AG04449 (cell line): ENCODE results near the gene IZUMO1.

Experiments
- CTCF ChIA-PET: fragments of 350-600 bp; formaldehyde crosslinking; extraction: SDS; loops from one replicate; lab custom pipeline; 2021; ENCODE audit warnings: antibody characterized with exemption; lab: Yijun Ruan, JAX
- POLR2A ChIA-PET: fragments of 400-600, 350-600 bp; formaldehyde crosslinking; extraction: SDS; loops from one replicate; lab custom pipeline; 2020; ENCODE audit warnings: antibody characterized with exemption, inconsistent platforms; lab: Yijun Ruan, JAX
- DNase-seq: peaks from one replicate; pipeline ENCODE4 v3.0.0-alpha.2; 2010; ENCODE audit warnings: low read depth, low spot score
- H3K4me3 ChIP-seq: 2 replicates; pipeline ENCODE4 v1.5.1; 2011; ENCODE audit warnings: low read depth, mild to moderate bottlenecking, control low read depth, low read length
- TF ChIP-seq, protein P1 (sequence below): IDR thresholded peaks from one replicate; pipeline ENCODE4 v1.5.1; 2011; ENCODE audit warnings: mild to moderate bottlenecking, moderate library complexity, low read length, control low read depth, inconsistent platforms; ENCODE audit not compliant: insufficient read depth; ENCODE audit errors: missing control alignments

IZUMO1 gene

DNA sequence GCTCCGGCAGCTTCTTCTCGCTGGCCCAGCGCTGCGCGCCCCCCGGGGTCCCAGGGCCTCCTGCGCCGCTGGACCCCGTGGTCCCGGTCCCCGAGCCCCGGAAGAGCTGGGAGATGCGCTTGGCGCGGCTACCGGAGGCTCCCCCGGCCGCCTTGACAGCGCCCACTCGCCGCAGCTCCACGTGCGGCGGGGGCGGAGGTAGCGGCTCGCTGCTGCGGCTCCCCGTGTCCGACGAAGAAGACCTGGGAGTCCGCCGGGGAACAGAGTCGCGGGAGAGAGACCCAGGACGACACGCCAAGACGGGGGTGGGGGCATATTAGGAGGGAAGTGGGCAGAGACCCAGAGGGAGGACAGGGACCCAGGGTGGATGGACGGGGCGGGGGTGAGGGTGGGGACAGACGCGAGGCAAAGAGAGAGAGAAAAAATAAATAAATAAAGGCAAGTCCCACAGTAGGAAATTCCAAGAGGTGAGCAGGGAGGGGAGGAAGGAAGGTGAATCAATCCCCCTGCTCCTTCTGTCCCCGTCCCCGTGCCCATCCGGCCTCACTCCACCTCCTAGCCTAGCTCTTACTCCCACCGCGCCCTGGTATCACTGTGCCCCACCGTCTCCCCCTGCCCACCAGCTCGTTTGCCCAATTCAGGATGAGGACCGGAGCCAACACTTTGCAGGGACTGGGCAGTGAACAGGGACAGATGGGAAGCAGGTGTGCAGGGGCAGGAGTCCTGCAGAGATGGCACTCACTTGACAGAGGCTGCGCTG, 7.1 kb downstream of the IZUMO1 start:
- POLR2A ChIA-PET = interaction anchor here (0.5 to 1.3 kb wide), 2 partner anchors 23 to 135 kb away, joined by 3 read pairs; no protein-coding TSS in a partner anchor
- DNase-seq = no peak
- H3K4me3 ChIP-seq = peak overlapping the region; percentile 42
- CTCF ChIA-PET = interaction anchor here (1.3 to 2.8 kb wide), 6 partner anchors 7 to 94 kb away, joined by 3 to 23 read pairs (median 4); partner anchors contain the start of genes CA11 and IZUMO1
- TF ChIP-seq, protein P1, sequence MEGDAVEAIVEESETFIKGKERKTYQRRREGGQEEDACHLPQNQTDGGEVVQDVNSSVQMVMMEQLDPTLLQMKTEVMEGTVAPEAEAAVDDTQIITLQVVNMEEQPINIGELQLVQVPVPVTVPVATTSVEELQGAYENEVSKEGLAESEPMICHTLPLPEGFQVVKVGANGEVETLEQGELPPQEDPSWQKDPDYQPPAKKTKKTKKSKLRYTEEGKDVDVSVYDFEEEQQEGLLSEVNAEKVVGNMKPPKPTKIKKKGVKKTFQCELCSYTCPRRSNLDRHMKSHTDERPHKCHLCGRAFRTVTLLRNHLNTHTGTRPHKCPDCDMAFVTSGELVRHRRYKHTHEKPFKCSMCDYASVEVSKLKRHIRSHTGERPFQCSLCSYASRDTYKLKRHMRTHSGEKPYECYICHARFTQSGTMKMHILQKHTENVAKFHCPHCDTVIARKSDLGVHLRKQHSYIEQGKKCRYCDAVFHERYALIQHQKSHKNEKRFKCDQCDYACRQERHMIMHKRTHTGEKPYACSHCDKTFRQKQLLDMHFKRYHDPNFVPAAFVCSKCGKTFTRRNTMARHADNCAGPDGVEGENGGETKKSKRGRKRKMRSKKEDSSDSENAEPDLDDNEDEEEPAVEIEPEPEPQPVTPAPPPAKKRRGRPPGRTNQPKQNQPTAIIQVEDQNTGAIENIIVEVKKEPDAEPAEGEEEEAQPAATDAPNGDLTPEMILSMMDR = no peak

DNA sequence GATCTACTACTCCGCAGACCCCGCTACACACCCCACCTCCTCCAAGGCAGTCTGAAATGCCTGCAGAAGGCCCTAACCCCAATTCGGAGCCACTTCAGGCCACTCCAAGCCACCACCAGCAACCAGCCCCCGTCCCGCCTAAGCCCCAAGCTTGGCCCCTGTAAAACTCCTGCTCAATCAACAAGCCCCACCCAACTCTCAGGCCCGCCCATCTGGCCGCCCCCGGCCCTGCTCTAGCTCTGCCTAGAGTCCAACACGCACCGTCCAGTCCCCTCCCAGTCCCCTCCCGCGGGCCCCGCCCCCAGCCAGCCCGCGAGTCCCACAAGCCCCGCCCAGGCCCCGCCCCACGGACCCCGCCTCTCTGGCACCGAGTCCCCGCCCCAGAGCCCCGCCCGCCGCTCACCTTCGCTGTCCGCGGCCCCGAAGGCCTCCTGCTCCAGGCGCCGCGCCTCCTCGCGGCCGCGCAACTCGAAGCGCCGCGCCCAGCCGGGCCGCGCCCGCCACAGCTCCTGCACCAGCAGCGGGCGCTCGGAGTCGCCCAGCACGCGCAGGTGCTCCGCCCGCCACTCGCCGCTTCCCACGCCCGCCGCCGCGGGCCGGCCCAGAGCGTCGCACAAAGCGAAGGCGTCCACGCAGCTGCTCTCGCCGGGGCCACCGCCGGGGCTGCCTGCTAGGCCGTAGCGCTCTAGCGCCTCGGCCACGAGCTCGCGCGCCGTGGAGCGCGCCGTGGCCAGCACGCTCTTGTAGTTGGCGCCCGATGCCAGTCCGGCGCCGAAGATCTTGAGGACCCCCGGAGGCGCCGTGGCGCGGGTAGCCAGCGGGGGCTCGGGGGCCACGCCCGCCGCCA, 7.9 kb downstream of the IZUMO1 start:
- no peak for DNase-seq
- ChIA-PET POLR2A (interaction anchor here (1.3 kb wide), 1 partner anchor 136 kb away, joined by 3 read pairs; no protein-coding TSS in a partner anchor), CTCF (interaction anchor here (1.0 to 2.8 kb wide), 7 partner anchors 8 to 93 kb away, joined by 3 to 23 read pairs (median 4); partner anchors contain the start of genes CA11 and IZUMO1)
- H3K4me3 ChIP-seq = peak overlapping the region; percentile 42
- TF ChIP-seq, protein P1 = peak; percentile 12

DNA sequence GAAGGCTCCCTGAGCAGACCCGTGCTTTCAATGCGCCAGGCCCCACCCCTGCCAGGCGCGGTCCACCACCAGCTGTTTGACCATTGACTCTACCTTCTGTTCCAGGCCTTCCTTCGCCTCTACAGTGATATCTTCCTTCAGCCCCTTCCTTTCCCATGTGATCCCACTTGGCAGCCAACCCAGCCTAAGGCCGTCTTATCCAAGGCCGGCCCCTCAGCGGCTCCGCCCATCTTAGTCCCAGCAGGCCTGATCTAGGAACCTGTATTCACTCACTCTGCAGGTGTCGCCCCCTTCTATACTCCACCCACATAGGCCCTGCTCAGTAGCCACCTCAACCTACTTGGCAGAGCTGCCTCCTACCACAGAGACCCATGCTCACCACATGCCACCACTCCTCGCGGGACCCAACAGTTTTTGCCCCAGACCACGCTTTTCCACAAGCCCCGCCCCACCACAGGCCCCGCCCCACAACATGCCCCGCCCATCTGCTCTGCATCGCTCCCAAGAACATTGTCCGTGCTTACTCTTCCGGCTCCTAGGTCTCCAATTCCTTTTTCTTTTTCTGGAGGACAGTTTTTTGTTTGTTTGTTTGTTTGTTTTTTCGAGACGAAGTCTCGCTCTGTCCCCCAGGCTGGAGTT, 9.2 kb downstream of the IZUMO1 start:
- CTCF ChIA-PET = interaction anchor here (1.7 to 2.8 kb wide), 3 partner anchors 9 to 105 kb away, joined by 5 to 23 read pairs (median 5); partner anchors contain the start of gene IZUMO1
- no peak overlapping the region for H3K4me3 ChIP-seq
- TF ChIP-seq, protein P1 = no peak
- no peak for DNase-seq
- POLR2A ChIA-PET = no interaction called here

DNA sequence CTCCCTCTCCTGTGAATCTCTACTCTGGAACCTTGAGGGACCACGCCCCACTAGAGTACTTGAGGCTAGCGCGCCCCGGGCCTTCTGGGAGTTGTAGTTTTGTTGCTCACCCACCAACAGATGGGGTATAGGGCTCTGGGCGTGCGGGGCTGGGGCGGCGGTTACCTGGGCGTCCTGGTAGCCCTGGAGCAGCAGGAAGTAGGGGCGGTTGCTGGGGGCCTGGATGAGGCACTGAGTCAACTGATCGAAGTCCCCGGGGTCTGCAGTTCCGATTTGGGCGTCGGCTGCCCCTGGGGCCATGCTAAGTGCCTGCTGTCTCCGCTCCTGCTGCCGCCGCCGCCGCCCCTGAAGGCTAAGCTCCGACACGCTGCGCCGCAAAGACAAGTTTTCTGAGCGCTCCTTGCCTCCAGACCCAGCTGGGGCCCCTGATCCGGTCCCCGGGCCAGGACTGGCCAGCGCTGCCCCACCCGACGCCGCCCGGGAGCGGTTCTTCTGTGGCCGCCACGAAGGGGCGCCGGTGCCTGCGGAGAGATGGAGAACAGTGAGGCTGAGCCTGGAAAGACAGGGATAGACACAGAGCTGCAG, 11.6 kb downstream of the IZUMO1 start:
- peak overlapping the region; percentile 6; the same call in 1 of the 2 replicates for H3K4me3 ChIP-seq

DNA sequence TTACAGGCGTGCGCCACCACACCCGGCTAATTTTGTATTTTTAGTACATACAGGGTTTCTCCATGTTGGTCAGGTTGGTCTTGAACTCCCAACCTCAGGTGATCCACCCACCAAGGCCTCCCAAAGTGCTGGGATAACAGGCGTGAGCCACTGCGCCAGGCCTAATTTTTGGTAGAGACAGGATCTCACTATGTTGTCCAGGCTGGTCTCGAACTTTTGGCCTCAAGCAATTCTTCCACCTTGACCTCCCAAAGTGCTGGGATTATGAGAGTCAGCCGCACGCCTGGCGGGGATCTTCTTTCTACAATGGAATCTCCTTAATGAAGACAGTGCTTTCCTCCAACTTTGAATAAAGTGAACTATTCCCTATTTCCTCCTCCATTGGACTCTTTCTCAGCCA, 12.1 kb downstream of the IZUMO1 start:
- ChIA-PET POLR2A (no interaction called here), CTCF (no interaction called here)
- H3K4me3 ChIP-seq = no peak overlapping the region
- no peak for DNase-seq
- TF ChIP-seq, protein P1 = no peak

More for the DNA sequence above, 11.6 kb downstream of the IZUMO1 start:
- CTCF ChIA-PET = interaction anchor here (1.0 kb wide), 1 partner anchor 10 kb away, joined by 4 read pairs; no protein-coding TSS in a partner anchor
- POLR2A ChIA-PET = no interaction called here
- TF ChIP-seq, protein P1 = no peak
- no peak for DNase-seq
